Progenitor cell of endocrine pancreas (in vitro differentiated cells): Measurements from ENCODE around the gene ADAM23. TPM values are rescaled to one million over a fixed set of nuclear protein-coding genes. Genes with fewer than 3 reads are reported as not detected.
A peak's percentile ranks its signal among the peaks of the same experiment; 100 is the strongest.

ENCODE experiments used
- DNase-seq: peaks from one replicate; pipeline ENCODE4 v3.0.0; 2021; ENCODE audit warnings: low spot score; ENCODE audit not compliant: unreplicated experiment
- H3K27ac Mint-ChIP-seq: 2 replicates; pipeline ENCODE4 v1.8.0; 2021; ENCODE audit warnings: mild to moderate bottlenecking, moderate library complexity, mixed read lengths
- H3K27me3 Mint-ChIP-seq: 2 replicates; pipeline ENCODE4 v1.8.0; 2021; ENCODE audit warnings: mixed read lengths
- H3K36me3 Mint-ChIP-seq: 2 replicates; pipeline ENCODE4 v1.8.0; 2022; ENCODE audit warnings: mixed read lengths; ENCODE audit not compliant: insufficient read depth
- H3K4me1 Mint-ChIP-seq: 2 replicates; pipeline ENCODE4 v1.8.0; 2021; ENCODE audit warnings: low read depth, mixed read lengths
- H3K4me3 Mint-ChIP-seq: 2 replicates; pipeline ENCODE4 v1.8.0; 2021; ENCODE audit warnings: low read depth, mild to moderate bottlenecking, moderate library complexity, mixed read lengths
- H3K9me3 Mint-ChIP-seq: 2 replicates; pipeline ENCODE4 v1.8.0; 2021; ENCODE audit warnings: low read depth, mixed read lengths
- CTCF ChIP-seq: fragments of 200-600 bp; sonication (generic); IDR thresholded peaks from one replicate; pipeline ENCODE4 v1.5.0; 2021; ENCODE audit warnings: antibody characterized with exemption, mild to moderate bottlenecking; ENCODE audit not compliant: unreplicated experiment
- total RNA-seq: library from RNA; stranded (reverse); gene quantifications from 2 replicates; pipeline ENCODE4 v1.2.1, GENCODE V29; 2021

The ADAM23 gene
- total RNA-seq, 1 donor from 2014 or later: 16.0 TPM

- DNase-seq: no peak
- no peak for TF ChIP-seq CTCF
- no peaks in the 10 kb centered on the region for H3K9me3 Mint-ChIP-seq
- H3K36me3 Mint-ChIP-seq: no peaks in the 10 kb centered on the region
- H3K27me3 Mint-ChIP-seq: peaks cover 58% of the 10 kb centered on the region
- no peak overlapping the region for H3K27ac Mint-ChIP-seq
- H3K4me3 Mint-ChIP-seq: peak overlapping the region; percentile 73
- H3K4me1 Mint-ChIP-seq: peaks cover 30% of the 10 kb centered on the region
These were observed 879 bp upstream of the ADAM23 start for GRCh38 chr2:206442474-206442832.

- Mint-ChIP-seq H3K4me1 (peaks cover 34% of the 10 kb centered on the region), H3K9me3 (no peaks in the 10 kb centered on the region), H3K36me3 (no peaks in the 10 kb centered on the region), H3K4me3 (peak overlapping the region; percentile 88), H3K27ac (peak overlapping the region; percentile 90), H3K27me3 (peaks cover 57% of the 10 kb centered on the region)
- peak; percentile 15 for TF ChIP-seq CTCF
- peak; percentile 52 for DNase-seq
These were observed 599 bp downstream of the ADAM23 start for GRCh38 chr2:206443735-206444527.

GRCh38 chr2:206445948-206446347, 2.6 kb downstream of the ADAM23 start:
- Mint-ChIP-seq H3K27me3 (peaks cover 44% of the 10 kb centered on the region), H3K4me1 (peaks cover 34% of the 10 kb centered on the region), H3K9me3 (no peaks in the 10 kb centered on the region), H3K4me3 (peak overlapping the region; percentile 8), H3K36me3 (no peaks in the 10 kb centered on the region), H3K27ac (no peak overlapping the region)
- DNase-seq: no peak
- TF ChIP-seq CTCF: no peak

DNA sequence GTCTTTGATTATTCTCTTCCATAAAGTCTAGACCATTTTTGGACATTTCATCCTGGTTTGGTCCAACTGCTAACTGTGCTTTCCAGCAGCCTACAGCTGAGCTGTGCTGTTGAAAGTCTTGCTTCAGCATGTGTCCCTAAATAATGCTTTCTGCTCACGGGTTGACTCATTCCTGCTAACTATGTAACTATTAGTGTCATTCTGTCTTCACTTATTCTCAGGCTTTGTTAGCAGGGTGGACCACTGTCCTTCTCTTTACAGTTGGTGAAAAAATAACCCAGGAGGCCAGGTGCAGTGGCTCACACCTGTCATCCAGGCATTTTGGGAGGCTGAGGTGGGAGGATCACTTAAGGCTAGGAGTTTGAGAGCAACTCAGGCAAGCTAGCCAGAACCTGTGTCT, 8.9 kb downstream of the ADAM23 start:
- H3K9me3 Mint-ChIP-seq: no peaks in the 10 kb centered on the region
- no peaks in the 10 kb centered on the region for H3K36me3 Mint-ChIP-seq
- H3K4me3 Mint-ChIP-seq: no peak overlapping the region
- H3K27ac Mint-ChIP-seq: no peak overlapping the region
- peaks cover 18% of the 10 kb centered on the region for H3K4me1 Mint-ChIP-seq
- DNase-seq: no peak
- H3K27me3 Mint-ChIP-seq: peaks cover 15% of the 10 kb centered on the region
- no peak for TF ChIP-seq CTCF

GRCh38 chr2:206452750-206453149, 9.4 kb downstream of the ADAM23 start:
- no peaks in the 10 kb centered on the region for H3K36me3 Mint-ChIP-seq
- peaks cover 11% of the 10 kb centered on the region for H3K27me3 Mint-ChIP-seq
- H3K4me1 Mint-ChIP-seq: peaks cover 17% of the 10 kb centered on the region
- H3K27ac Mint-ChIP-seq: no peak overlapping the region
- no peak for DNase-seq
- TF ChIP-seq CTCF: no peak
- H3K9me3 Mint-ChIP-seq: no peaks in the 10 kb centered on the region
- no peak overlapping the region for H3K4me3 Mint-ChIP-seq
